GM12873 (cell line): ENCODE measurements around the gene ADARB1.
A peak's percentile ranks its signal among the peaks of the same experiment; 100 is the strongest.

Source experiments
- CTCF ChIP-seq: IDR thresholded peaks from 2 replicates; pipeline ENCODE4 v1.5.1; 2012; ENCODE audit warnings: low read depth, mild to moderate bottlenecking, moderate library complexity, low read length, control low read depth; ENCODE audit not compliant: insufficient read depth; ENCODE audit errors: missing control alignments

Gene ADARB1

GRCh38 chr21:45184869-45185268, 110.5 kb downstream of the ADARB1 start:
- TF ChIP-seq CTCF, result no peak

- no peak for TF ChIP-seq CTCF
These were observed 112.3 kb downstream of the ADARB1 start for GRCh38 chr21:45186709-45187108.

GRCh38 chr21:45187646-45188045, 113.3 kb downstream of the ADARB1 start:
- TF ChIP-seq CTCF, result no peak

- TF ChIP-seq CTCF, result no peak
These were observed 115.6 kb downstream of the ADARB1 start for GRCh38 chr21:45190013-45190412.

- TF ChIP-seq CTCF, result peak; percentile 7
These were observed 118.0 kb downstream of the ADARB1 start for GRCh38 chr21:45192332-45192731.

GRCh38 chr21:45196620-45197019, 122.2 kb downstream of the ADARB1 start:
- no peak for TF ChIP-seq CTCF

GRCh38 chr21:45199201-45199600, 124.8 kb downstream of the ADARB1 start:
- TF ChIP-seq CTCF, result no peak
